GM21526 (cell line): ENCODE results near the gene SNTB2.
A peak's percentile ranks its signal among the peaks of the same experiment; 100 is the strongest.
"Not testable (repeated sequence)": the region's sequence is repeated elsewhere in the genome, so short reads cannot be mapped to it uniquely, and the experiment has no call there.

Source experiments
- ATAC-seq: cut with Tn5 transposase; IDR thresholded peaks from one replicate; pipeline ENCODE4 v1.9.1; 2021; ENCODE audit warnings: moderate library complexity; ENCODE audit not compliant: unreplicated experiment, low FRiP score

SNTB2 gene

DNA sequence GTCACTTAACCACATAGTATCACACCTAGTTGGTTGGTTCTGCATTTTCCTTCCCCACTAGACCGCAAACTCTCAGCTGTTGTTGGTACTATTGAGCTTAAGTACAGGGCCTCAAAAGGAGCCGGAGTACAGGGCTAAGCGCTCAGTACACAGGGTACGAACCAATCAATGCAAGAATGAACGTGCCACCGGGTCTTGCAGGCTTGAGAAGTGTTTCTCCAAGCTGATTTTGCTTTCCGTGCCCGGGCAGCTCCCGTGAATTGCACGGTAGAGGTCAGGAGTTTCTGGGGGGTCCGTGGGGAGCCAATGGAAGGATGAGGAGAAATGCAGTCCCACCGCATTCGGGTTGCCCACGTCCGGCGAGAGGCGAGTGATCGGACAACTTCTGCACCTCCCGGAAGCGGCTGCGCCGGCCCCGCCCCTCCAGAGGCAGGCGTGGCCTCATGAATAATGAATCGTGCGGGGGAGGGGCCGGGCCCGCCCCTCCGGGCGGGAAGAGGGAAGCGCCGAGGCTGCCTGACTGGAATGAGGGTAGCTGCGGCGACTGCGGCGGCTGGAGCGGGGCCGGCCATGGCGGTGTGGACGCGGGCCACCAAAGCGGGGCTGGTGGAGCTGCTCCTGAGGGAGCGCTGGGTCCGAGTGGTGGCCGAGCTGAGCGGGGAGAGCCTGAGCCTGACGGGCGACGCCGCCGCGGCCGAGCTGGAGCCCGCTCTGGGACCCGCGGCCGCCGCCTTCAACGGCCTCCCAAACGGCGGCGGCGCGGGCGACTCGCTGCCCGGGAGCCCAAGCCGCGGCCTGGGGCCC lies at the start of gene SNTB2:
SNTB2 (plus strand) TSS at position 523 of the 804 bp plus-strand sequence; CDS start at position 526, 3 bp downstream.
- peak; percentile 72 for ATAC-seq

DNA sequence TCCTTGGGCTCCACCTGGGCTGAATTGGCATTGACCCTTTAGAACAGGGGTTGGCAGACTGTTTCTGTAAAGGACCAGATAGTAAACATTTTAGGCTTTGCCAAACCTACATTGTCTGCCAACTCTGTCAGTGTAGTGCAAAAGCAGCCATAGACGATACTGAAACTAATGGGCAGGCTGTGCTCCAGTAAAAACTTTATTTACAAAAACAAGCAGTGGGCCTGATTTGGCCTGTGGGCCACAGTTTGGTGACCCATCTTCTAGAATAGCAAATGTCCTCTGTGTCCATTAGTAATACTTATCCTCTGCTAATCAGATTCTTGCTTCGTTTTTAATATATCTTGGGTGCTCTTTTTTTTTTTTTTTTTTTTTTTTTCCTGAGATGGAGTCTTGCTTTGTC lies 48.4 kb upstream of the SNTB2 start:
- ATAC-seq, result no peak

DNA sequence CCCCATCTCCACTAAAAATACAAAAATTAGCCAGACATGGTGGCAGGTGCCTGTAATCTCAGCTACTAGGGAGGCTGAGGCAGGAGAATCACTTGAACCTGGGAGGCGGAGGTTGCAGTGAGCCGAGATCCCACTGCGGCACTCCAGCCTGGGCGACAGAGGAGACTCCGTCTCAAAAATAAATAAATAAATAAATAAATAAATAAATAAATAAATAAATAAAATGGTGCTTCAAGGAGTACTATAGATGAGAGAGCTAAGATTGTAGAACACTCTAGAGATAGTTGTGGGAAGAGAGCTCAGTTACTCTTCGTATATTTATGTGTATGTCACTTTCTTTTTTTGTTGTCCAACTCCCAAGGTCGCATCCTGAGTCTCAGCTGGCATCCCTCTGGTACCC lies 47.5 kb upstream of the SNTB2 start:
- not testable (repeated sequence) for ATAC-seq

DNA sequence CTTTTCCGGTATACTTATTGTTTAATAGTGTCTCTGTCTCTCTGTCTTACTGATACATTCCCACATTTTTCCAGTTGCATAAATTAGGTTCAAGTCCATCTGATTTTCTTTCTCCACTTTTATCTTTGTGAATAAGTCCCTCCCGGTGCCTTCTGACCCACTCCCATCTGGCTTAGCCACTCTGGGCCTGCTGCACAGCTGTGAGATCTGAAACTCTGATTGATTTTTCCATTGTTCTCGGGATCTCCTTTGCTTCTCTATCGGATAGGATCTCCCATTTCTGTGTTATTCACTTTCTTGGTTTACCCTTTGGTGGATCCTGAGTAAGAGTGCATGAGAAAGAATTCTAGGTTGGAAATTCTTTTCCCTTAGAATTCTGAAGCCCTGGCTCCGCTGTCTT lies 46.0 kb upstream of the SNTB2 start:
- no peak for ATAC-seq

DNA sequence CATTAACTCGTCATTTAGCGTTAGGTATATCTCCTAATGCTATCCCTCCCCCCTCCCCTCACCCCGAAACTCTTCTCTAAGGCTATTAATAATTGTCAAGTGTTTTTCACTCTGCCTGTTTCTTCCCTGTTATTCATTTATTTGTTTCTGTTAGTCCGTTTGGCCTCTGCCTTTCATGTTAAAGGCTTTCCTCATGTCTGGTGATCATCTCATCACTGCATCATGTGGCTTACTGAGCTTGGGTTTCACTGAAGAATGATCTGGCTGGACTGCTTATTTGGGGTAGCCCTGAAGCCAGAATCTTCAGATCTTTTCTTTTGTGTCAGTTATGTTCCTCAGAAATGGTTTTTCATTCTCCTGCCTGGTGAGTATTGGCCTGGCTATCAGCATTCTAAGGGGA lies 45.0 kb upstream of the SNTB2 start:
- no peak for ATAC-seq

DNA sequence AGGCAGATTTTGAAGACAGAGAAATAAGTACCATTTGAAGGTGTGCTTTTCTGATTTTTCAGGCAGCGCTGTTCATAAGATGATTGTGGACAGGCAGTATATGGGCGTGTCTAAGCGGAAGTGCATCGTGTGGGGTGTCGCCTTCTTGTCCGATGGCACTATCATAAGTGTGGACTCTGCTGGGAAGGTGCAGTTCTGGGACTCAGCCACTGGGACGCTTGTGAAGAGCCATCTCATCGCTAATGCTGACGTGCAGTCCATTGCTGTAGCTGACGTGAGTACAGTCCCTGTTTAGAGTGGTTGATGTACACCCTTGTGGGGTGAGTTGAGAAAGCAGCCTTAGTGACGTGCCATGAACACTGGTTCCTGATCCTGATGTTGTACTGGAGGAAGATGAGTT lies 43.8 kb upstream of the SNTB2 start:
- no peak for ATAC-seq

DNA sequence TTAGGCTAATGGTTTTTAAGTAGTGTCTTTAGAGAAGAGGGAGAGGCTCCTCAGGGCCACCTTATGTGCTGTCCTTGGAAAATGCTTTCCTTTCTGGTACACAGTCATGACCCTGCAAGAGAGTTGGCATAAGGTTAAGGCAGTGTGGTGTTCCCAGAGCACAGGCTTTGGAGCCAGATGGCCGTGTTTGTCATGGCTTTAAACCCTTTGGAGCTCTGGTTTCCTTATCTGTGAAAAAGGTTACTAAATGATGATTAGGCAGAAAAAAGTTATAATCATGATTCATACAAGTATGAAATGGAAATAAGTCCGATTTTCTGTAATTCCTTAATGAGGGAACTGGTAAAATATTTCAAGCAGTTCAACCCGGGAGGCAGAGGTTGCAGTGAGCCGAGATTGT lies 41.3 kb upstream of the SNTB2 start:
- no peak for ATAC-seq

DNA sequence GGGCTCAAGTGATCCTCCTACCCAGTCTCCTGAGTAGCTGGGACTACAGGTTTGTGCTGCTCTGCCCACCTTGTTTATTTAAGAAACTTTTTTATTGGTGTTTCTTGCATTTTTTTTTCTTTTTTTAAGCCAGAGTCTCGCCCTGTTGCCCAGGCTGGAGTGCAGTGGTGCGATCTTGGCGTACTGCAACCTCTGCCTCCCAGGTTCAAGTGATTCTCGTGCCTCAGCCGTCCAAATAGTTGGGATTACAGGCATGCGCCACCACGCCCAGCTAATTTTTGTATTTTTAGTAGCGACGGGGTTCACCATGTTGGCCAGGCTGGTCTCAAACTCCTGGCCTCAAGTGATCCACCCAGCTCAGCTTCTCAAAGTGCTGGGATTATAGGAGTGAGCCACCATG lies 37.3 kb upstream of the SNTB2 start:
- not testable (repeated sequence) for ATAC-seq

DNA sequence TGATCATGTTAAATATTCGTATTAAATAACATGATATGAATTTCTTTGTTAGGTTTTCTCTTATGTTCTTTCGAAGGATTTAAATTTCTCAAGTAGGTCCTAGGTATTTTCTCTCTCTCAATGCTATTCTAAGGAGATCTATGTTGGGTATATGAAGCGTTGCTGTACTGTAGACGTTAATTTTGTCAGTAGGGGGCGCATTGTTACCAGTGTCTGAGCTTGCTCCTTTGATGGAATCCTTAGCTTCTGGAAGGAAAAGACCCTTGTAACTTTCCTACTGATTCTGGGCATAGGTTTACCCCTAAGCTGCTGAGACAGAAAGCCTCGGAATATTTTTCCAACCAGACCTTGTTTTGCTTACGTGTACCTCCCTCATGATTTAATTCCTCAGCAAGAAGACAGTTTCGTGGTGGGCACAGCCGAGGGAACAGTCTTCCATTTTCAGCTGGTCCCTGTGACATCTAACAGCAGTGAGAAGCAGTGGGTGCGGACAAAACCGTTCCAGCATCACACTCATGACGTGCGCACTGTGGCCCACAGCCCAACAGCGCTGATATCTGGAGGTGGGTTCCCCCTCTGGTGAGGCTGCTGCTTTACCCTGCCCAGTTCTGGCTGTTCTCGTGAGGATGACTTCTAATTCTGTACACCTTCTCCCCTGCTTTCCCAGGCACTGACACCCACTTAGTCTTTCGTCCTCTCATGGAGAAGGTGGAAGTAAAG lies 36.7 kb upstream of the SNTB2 start:
- ATAC-seq, result no peak

DNA sequence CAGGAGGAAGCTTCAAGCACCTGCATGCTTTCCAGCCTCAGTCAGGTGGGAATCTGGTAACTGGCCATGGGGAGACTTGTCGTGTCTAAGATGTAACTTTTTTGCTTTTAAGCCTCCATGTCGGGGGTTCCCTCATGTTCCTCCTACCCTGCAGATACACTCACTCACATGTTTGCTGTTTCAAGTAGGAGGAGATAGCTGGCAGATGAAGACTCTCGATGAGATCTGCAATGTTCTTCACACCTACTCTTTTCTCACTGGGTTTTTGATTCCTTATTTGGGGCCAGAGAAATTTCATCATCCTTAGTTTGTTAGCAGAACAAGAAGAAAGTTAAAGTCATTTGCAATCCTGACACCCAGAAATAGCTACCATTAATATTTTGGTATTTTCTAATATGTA lies 29.8 kb upstream of the SNTB2 start:
- ATAC-seq, result no peak

DNA sequence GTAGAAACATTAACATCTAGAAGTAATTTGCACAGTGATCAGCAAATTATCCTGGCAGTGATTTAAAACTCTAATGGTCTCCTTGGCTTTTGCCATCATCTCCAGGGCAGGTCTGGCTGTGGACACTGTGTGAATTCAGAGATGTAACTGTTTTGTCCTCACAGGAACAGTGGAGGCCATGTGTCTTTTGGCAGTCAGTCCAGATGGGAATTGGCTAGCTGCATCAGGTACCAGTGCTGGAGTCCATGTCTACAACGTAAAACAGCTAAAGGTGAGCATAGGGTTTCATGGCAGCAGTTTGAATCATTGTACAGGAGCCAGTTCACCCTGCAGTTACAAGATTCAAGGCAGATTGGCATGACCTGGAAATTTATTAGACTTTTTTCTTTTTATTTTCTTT lies 26.8 kb upstream of the SNTB2 start:
- no peak for ATAC-seq

DNA sequence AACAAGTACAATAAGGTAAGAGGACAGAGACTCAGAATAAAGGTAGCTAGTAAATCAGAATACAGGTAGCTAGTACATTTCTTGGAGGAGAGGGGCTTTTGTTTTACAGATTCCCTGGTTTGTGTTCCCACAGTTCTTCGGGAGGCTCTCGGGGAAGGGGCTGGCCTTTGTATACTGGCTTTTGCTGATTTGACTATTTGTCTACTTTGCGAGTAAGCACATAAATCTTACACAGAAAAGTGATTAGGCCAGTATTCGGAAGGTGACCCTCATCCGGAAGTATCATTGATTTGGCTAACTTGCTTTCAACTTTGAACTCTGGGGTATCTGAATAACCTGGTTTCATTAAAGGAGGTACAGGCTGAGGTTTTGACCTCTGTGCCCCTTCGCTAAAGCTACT lies 21.4 kb upstream of the SNTB2 start:
- no peak for ATAC-seq

DNA sequence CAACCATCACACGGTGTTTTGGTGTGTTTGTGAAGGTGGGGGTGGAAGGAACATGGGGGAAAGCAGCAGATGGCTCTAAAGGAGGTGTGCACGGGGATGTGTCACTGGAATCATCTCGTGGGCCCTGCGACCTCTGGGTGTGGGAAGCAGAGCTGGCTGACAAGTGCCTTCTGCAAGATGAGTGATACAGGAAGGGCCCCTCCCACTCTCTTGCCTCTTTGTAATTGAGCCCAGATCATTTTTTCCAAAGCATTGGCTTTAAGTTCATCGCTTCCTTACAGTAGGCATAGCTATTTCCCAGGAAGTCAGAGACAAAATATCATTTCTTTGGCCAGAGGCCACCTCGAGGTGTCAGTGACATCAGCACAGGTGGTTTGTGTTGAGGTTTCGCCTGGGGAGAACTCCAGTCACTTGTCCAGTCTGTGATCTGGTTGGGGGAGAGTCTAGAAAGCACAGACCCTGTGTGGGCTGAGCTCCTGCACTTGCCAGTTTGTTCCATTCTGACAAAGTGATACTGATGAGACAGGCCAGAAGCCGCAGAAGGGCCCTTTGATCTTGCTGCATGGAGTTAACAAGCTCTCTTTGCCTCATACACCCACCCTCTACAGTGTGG lies 20.6 kb upstream of the SNTB2 start:
- ATAC-seq, result no peak

DNA sequence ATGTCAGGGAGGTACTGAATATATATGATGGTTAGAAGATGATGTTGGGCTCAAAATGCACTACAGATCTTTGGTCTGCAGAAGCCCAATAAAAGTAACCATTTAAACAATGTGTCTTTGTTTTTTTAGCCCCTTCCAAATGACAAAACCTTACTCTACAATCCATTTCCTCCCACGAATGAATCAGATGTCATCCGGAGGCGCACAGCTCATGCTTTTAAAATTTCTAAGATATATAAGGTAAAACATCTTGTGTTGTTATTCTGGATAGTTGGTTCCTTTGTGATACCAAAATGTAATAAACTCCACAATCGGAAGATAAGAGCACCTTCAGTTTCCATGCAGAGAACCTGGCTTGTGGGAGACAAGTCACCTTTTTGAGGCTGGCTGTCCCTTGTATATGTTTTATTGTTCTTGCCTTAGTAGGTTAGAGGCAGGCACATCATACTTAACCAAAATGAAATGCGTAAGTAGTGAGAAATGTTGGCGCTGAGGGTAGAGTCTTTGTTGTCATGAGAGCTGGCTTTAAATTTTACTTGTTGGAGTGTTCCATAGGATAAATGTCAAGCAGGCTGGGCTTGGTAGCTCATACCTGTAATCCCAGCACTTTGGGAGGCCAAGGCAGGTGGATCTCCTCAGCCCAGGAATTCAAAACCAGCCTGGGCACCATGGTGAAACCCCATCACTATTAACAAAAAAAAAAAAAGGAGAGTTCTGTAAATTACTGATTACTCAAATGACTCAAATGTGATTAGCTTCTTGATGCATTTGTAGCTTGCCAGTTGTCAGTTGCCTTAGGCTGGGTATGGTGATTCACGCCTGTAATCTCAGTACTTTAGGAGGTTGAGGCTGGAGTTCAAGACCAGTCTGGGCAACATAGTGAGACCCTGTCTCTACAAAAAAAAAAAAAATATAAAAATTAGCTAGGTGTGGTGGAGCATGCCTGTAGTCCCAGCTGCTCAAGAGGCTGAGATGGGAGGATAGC lies 19.7 kb upstream of the SNTB2 start:
- ATAC-seq, result no peak

DNA sequence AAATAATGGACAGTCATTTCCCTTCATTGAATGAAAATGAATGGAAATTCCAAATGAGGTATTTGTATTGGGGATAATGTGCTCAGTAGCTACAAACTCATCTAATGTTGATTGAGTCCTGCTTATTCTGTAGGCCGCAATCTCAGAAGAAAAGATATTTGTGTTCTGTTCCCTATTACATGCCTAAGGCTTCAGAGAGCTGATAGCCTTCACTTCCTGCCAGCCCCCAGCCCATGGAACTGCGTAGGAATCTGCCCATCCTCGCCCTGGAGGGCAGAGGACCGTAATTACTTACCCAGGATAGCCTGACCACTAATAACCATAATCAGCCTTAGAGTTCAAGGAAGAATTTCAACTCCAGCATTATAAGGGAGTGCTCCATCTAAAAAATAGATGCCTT lies 17.9 kb upstream of the SNTB2 start:
- ATAC-seq, result no peak

DNA sequence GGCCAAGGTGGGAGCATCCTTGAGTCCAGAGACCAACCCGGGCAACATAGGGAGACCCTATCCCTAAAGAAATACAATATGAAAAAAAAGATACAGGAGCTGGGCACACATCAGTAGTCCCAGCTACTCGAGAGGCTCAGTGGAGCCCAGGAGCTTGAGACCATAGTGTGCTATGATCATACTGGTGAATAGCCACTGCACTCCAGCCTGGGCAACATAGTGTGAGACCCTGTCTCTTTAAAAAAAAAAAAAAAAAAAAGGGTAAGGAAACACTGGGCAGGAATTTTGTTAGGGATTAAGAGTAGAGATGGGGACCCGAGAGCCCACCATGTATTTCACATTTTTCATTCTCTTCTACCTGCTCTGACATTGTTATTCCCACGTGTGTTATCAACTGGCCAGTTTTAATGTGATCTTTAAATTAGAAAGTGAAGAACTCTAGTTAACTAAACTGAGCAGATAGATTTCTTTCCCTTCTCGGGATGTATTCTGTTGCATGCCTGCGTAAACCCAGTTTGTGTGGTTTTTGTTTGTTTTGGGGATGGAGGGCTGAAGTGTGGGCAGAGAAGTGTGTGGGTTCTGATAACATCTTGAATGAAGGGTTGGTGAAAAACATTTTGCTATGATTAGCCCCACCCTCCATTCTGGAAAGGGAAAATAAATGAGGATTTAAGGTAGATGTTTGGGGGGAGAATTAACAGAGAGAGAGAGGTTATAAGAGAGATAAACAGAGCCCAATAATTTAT lies 17.2 kb upstream of the SNTB2 start:
- ATAC-seq, result no peak

DNA sequence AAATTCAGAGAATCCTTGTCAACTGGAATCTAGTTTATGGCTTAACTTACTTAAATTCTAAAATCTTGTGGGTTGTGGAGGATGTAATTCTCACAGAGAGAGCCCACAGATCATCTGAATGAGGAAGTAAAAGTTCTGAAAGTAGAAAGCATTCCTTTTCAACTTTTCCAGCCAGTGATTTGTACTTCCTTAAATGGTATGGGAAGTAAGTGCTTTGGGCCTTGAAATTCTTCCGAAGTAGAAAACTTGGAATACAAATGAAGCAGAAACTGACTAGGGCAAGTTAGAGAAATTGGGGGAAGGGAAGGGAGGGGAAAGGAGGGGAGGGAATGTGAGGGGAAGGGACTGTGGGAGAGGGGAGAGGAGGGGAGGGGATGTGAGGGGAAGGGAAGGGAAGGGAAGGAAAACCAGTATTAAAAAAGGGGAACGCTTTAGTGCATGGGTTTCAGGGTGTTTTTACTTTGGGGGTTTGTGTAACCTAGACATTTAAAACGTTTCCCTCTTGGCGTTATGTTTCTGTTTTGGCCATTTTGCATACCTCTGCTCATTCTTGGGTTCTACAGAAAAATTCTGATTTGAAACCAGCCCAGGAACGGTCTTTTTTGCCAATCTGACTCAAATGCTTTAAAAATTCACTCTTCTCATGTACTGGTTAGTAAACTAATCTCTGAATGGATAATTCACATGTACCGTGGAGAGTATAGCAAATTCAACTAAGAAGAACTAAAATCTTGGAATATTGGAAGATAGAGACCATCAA lies 15.5 kb upstream of the SNTB2 start:
- no peak for ATAC-seq

DNA sequence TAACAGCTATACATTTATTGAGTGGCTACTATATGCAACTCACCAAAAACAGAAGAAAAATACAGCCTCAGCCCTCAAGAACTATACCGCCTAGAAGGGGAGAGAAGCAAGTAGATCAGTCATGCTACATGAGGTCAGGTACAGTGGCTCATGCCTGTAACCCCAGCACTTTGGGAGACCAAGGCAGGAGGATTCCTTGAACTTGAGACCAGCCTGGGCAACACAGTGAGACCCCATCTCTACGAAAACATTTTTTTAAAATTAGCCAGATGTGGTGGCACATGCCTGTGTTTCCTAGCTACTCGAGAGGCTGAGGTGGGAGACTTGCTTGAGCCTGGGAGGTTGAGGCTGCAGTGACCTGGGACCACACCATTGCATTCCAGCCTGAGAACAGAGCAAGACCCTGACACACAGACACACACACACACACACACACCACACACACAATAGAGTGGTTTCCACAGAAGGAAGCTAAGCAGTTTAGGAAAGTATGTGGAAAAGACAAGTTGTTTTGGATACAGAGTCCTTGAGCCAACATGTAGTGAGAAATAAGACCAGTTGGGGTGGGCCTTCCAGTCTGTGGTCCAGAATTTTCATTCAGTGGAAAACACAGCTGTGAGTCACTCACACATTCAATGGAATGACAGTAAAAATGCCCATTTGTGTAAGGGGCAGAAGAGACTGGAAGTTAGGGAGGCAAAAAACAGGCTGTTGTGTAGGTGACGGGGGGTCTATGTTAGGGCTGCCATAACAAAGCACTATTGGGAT lies 10.7 kb upstream of the SNTB2 start:
- ATAC-seq, result no peak
